ENCODE data around the gene TMEM26. TPM values are rescaled to one million over a fixed set of nuclear protein-coding genes. Genes with fewer than 3 reads are reported as not detected.

TMEM26 gene
- total RNA-seq, 1 experiment from 2014 or later, result 1.6 TPM

- TF ChIP-seq PRRX2 (CRISPR knock-in tag; IDR thresholded peaks at IDR 0.05) (no peak), ERG (CRISPR knock-in tag; IDR thresholded peaks at IDR 0.05) (no peak), MYBL2 (CRISPR knock-in tag; IDR thresholded peaks at IDR 0.05) (no peak), ZNF532 (CRISPR knock-in tag; IDR thresholded peaks at IDR 0.05; ENCODE audit: borderline replicate concordance) (no peak), ETV6 (CRISPR knock-in tag; IDR thresholded peaks at IDR 0.05) (no peak), ZNF281 (CRISPR knock-in tag; IDR thresholded peaks at IDR 0.05) (no peak), NFATC4 (CRISPR knock-in tag; IDR thresholded peaks at IDR 0.05) (no peak)
Measured at GRCh38 chr10:61487506-61487905, 34.3 kb upstream of the TMEM26 start (continued).

GRCh38 chr10:61486738-61487396 is 33.7 kb upstream of the TMEM26 start:
- no peak for DNase-seq (ENCODE audit: low spot score)
- H3K36me3 Mint-ChIP-seq, result peaks cover 13% of the 10 kb centered on the region
- H3K27ac Mint-ChIP-seq, result no peak overlapping the region
- no peaks in the 10 kb centered on the region; the same call in 1 of the 2 replicates for H3K27me3 Mint-ChIP-seq (ENCODE audit: low read depth)
- ChIA-PET CTCF (no interaction called here), POLR2A (no interaction called here)
- peaks cover 17% of the 10 kb centered on the region for H3K9me3 Mint-ChIP-seq
- no peak for ATAC-seq
- H3K4me1 Mint-ChIP-seq, result peaks cover 47% of the 10 kb centered on the region
- no peak overlapping the region for H3K4me3 Mint-ChIP-seq
- TF ChIP-seq TEAD1 (CRISPR knock-in tag; IDR thresholded peaks at IDR 0.05), result no peak
- no peak for TF ChIP-seq ATF2 (CRISPR knock-in tag; IDR thresholded peaks at IDR 0.05; ENCODE audit: borderline replicate concordance, low read depth)
- no peak for TF ChIP-seq SMAD3 (CRISPR knock-in tag; IDR thresholded peaks at IDR 0.05; ENCODE audit: borderline replicate concordance)
- TF ChIP-seq SOX15 (CRISPR knock-in tag; IDR thresholded peaks at IDR 0.05), result no peak
- TF ChIP-seq E2F4 (CRISPR knock-in tag; IDR thresholded peaks at IDR 0.05; ENCODE audit: borderline replicate concordance, low read depth), result no peak
- no peak for TF ChIP-seq USF2 (CRISPR knock-in tag; IDR thresholded peaks at IDR 0.05)
- TF ChIP-seq CBFB (CRISPR knock-in tag; IDR thresholded peaks at IDR 0.05; ENCODE audit: low read depth), result no peak
- no peak for TF ChIP-seq E2F5 (CRISPR knock-in tag; IDR thresholded peaks at IDR 0.05)
- no peak for TF ChIP-seq ESRRA (CRISPR knock-in tag; IDR thresholded peaks at IDR 0.05; ENCODE audit: borderline replicate concordance)
- no peak for TF ChIP-seq ZSCAN18 (CRISPR knock-in tag; IDR thresholded peaks at IDR 0.05)
- no peak for TF ChIP-seq FOXJ3 (CRISPR knock-in tag; IDR thresholded peaks at IDR 0.05; ENCODE audit: borderline replicate concordance)
